GM18909 (cell line): ENCODE measurements around the gene UROD.
A peak's percentile ranks its signal among the peaks of the same experiment; 100 is the strongest.
"Not testable (repeated sequence)": the region's sequence is repeated elsewhere in the genome, so short reads cannot be mapped to it uniquely, and the experiment has no call there.

Source experiments
- ATAC-seq: cut with Tn5 transposase; IDR thresholded peaks from one replicate; pipeline ENCODE4 v1.9.1; 2021; ENCODE audit warnings: mild to moderate bottlenecking; ENCODE audit not compliant: unreplicated experiment, poor library complexity

The UROD gene

DNA sequence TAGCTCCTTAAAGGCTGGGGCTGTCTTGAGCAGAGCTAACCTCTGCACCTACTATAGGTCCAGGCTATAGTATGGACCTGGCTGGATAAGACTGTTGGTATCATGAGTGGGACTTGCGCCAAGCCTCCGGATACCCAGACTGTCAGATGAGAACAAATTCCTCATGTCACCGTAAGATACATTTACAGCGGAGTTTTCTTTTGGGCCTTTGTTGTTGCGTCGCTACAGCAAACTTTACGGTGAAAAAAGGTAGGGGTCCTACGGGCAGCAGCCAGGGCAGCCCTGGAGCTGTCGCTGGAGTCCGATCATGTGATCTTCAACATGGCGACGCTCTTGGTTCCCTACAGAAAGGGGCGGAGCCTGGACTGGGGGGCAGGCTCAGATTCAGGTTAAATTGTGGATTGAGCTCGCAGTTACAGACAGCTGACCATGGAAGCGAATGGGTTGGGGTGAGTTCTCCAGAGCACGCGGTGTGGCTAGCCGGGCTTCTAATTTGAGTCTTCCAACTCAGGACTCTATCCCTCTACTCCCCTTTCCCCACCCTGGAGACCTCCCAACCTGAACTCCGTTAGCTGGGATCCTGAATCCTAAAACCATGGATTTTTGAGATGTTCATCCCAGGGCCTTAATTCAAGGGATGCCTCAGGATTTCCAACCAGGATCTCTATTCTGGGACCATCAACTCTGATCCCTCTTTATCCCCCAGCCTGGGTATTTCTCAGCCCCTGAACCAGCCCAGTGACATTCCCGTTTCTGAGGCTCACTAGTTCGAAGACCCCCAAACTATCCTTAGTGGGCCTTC lies at the start of gene UROD:
UROD (plus strand) TSS at position 418 of the 802 bp plus-strand sequence; CDS start at position 430, 12 bp downstream.
- ATAC-seq, result peak; percentile 67

DNA sequence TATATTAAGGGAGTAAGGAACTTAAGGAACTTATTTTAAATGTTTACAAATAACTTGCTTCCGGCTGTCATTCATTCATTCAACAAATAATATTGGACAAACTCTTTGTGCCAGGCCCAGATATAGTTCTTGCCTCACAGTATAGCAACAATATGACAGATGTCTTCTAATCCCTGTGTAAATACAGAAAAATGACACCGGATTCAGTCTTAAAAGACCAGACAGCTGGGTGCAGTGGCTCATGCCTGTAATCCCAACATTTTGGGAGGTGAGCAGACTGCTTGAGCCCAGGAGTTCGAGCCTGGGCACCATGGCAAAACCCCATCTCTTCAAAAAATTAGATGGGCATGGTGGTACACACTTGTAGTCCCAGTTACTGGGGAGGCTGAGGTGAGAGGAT lies 49.3 kb upstream of the UROD start:
- no peak for ATAC-seq

DNA sequence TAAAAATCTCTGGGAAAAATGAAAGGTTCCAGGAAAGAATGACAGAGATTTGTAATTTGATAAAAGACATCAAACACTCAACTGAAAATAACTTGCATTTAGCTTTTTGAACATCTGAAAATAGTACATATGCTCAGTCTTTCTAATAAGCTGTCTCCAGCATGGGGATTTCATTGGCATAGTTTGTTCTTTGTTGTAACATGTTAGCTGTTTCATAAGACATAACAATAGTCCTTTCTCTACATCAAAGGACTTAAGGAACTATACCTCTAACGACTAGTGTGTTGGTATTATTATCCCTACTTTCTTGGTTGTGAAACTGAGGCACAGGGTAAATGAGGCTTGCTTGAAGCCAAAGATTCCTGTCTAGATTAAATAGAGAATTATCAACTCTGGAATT lies 47.7 kb upstream of the UROD start:
- no peak for ATAC-seq

DNA sequence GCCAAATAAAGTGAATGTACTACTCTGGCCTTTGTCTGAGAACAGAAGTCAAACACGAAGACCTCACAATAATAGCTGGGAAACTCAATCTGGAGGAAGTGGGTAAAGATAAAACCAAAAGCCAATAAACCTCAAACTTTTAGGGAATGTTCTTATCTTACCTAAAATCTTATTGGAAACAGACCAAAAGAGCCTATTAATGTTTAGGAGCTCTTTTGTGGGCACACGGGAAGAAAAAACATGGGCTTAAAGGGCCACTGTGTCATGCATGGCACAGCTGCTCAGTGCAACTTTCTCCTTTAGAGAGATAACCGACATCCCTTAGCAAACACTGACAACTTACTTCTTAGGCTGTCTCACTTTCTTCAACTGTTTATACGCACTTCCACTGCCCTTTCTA lies 41.7 kb upstream of the UROD start:
- no peak for ATAC-seq

DNA sequence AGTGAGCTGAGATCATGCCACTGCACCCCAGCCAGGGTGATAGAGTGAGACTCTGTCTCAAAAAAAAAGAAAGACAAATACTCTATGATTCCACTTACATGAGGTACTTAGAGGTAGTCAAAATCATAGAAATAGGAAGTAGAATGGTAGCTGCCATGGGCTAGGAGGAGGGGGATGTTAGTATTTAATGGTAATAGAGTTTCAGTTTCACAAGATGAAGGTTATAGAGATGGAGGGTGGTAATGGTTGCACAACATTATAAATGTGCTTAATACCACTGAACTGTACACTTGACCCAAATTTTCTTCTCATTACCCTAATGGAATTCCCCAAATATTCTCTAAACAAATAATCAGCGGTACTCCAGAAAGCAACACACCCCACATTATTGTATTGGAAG lies 38.4 kb upstream of the UROD start:
- ATAC-seq, result no peak

DNA sequence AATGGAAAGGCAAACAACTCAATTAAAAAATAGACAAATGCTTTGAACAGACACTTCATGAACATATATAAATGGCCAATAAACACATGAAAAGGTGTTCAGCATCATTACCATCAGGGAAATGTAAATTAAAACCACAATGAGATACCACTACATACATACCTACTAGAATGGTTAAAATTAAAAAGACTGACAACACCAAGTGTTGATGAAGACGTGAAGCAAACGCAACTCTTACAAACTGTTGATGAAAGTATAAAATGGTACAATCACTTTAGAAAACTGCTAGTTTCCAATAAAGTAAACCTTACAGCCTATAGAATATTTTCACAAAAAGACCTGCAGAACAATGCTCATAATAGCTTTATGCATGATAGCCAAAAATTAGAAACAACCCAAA lies 35.8 kb upstream of the UROD start:
- ATAC-seq, result no peak

DNA sequence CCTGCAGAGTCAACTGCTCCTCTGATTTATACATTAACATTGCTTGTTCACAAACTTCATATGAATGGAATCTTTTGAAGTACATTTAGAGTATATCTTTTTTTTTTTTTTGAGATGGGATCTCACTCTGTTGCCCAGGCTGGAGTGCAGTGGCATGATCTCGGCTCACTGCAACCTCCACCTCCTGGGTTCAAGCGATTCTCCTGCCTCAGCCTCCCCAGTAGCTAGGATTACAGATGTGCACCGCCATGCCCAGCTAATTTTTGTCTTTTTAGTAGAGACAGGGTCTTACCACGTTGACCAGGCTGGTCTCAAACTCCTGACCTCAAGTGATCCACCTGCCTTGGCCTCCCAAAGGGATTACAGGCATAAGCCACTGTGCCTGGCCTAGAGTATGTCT lies 34.7 kb upstream of the UROD start:
- not testable (repeated sequence) for ATAC-seq

DNA sequence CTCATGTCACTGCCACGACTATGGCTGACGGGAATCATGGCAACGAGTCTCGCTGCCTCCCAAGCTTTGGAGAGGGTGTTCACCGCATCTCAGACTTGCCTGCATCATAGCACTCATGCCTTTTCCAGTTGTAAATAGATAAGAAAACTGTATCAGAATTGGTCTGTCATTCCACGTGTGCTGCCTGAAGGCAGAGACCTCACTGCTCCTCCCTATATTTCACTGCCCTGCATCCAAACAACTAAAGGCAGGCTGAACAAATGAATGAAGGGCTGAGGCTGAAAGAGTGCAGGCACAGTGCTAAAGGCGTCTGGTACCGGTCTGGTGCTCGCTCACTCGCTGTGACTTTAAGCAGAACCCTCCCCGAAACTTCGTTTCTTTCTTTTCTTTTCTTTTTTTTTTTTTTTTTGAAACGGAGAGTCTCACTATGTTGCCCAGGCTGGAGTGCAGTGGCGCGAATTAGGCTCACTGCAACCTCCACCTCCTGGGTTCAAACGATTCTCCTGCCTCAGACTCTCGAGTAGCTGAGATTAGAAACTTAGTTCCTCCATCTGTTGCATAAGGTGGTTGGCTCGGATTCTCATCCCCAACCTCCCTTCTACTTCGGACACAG lies 26.2 kb upstream of the UROD start:
- peak; percentile 13 for ATAC-seq

DNA sequence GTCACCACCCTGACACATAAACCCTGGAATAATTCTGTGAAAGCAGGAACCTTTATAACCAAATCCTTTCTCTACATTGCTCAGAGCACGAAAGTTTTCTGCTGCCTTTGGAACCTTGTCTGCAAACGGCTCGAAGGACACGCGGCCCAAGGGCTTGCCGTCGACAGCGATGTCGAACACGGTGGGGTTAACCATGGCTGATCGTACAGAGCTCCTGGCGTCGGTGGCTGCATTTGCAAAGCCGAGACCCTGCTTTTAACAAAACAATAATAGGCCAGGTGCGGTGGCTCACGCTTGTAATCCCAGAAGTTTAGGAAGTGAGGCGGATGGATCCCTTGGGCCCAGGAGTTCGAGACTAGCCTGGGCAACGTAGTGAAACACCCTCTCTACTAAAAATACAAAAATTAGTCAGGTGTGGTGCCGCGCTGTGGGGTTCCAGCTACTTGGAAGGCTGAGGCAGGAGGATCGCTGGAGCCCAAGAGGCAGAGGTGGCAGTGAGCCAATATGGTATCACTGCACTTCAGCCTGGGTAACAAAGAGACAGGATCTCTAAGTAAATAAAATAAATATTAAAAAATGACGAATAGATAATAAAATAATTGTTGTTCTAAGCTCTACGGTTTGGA lies 23.4 kb upstream of the UROD start:
- no peak for ATAC-seq

DNA sequence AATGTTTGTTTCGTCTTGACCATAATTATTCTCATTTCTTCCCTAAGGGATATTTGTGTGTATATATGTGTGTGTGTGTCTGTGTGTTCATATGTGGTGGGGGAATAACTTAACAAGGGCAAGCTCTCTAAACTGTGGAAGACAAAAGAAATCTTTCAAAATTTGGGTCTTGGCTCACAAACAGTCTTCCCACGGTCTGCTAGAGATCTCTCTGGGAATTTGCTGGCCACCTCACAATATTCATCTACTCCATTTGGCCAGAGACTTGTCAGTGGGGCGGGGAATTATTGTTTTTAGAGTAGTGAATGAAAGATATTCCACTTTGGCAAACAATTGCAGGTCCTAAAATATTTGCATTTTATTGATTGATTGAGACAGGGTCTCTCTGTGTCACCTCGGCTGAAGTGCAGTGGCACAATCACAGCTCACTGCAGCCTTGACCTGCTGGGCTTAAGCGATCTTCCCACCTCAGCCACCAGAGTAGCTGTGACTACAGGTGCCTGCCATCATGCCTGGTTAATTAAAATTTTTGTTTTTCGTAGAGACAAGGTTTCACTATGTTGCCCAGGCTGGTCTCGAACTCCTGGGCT lies 17.6 kb upstream of the UROD start:
- ATAC-seq, result no peak

DNA sequence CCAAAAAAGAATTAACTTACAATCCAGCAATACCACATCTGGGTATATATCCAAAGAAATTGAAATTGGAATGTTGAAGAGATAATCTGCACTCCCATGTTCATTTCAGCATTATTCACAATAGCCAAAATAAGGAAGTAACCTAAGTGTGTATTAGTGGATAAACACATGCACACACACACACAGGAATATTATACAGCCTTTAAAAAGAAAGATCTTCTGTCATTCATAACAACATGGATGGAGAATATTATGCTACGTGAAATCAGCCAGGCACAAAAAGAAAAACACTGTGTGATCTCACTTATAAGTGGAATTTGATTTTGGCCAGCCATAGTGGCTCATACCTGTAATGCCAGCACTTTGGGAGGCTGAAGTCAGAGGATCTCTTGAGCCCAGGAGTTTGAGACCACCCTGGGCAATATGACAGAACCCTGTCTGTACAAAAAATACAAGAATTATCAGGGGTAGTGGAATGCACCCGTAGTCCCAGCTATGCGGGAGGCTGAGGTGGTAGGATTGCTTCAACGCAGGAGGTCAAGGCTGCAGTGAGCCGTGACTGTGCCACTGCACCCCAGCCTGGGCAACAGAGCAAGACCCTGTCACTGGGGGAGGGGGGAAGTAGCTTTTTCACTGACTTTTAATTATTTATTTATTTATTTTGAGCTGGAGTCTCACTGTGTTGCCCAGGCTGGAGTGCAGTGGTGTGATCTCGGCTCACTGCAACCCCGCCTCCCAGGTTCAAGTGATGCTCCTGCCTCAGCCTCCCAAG lies 16.4 kb upstream of the UROD start:
- ATAC-seq, result no peak

DNA sequence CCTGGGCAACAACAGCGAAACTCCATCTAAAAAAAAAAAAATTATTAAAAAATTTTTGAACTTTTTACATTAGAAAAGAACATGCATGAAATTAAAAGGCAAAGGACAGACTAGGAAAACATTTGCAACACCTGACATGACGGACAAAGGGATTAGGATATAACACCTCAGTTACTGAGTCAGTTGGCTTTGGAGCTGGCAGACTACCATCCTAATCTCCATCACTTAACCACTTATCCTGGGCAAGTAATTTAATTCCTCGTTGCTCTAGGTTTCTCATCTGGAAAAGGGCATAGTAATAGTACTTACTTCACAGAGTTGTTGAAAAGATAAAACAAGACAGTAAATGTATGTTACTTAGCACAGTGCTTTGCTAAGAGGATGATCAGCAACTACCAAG lies 12.8 kb upstream of the UROD start:
- no peak for ATAC-seq

DNA sequence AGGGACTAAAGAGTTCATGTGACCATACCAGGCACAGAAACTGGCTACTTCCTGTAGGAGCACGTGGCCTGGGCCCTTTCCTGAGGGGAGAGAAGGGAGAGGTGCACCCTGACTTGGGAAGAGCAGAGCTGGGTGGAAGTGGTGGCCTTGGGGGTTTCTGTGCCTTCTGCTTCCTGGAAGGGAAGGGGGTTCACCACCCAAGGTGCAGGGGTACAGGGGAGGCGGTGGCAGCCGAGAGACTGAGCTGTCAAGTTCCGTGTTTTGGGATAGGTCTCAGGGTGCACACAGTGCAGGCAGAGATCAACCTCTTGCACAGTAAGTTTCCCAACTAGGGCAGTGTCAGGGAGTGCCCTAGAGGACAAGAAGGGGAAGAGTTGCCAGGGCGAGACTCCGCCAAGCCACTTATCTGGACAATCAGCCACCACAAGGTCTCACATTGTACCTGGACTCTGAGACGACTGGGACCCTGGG lies 11.0 kb upstream of the UROD start:
- ATAC-seq, result no peak

DNA sequence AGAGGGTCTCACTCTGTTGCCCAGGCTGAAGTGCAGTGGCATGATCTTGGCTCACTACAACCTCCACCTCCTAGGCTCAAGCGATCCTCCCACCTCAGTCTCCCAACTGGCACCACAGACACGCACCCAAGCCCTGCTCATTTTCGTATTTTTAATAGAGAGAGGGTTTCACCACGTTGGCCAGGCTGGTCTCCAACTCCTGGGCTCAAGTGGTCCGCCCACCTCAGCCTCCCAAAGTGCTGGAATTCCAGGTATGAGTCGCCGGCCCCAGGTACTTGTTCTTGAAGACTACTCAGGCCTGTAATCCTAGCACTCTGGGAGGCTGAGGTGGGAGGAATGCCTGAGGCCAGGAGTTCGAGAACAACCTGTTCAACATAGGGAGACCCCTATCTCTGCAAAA lies 10.5 kb upstream of the UROD start:
- ATAC-seq, result not testable (repeated sequence)

DNA sequence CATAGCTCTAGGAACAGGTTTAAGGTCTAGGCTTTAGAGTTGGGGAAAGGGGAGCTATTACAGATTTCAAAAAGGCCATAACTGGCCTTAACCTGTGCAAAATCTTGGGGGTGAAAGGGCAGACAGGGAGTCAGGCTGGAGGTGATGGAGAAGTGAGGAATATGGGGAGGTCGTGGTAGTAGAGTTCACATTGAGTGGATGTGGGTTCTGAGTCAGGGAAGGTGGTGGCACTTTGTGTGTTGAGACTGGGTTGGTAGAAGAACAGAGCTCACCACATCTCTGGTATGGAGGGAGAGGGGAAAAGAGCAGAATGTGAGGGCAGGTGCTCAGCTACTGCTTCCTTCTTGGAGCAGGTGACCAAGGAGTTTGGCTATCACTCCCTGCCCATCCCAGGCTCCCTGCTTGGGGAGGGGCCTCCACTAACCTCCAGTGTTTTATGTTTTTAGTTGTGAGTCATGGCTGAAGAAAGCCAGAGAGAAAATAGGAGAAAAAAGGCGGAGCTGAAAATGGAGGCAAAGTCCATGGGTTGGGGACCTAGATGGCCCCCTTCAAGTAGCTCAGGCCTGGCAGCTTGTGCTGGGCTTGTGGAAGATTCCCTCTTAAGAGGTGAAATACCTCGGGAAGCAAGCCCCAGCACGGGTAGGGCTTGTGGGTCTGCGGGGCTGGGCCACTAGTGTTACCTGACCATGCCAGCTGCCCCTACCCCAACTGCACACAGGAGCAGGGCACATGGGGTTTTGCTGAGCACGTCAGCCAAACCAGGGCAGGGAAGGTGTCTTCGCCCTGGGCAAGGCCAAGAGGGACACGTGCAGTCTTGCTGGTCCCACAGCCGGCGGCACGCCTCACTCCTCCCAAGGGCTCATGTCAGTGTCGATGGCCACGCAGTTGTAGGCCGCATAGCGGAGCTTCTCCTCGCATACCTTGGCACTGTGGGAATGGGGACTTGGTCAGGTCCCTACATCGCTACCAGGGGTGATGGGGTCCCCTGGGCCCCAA lies 9.1 kb upstream of the UROD start:
- ATAC-seq, result no peak

DNA sequence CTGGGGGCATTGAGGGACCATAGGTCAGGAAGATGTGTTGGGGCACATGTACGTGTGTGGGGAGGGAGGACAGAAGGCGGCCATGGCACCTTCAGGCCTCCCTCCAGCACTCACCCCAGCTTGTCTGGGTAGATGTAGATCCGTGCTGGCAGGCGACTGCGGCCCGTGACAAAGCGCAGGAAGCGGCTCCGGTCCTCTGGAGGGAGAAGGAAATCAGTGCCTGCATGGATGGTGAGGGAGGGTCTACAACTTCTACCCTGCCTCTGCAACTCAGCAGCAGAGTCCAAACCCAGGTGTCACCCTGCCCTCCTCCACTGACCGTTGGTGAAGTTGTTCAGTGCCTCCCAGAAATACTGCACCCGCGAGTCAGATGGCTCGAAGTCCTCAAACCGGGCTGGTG lies 8.3 kb upstream of the UROD start:
- no peak for ATAC-seq

DNA sequence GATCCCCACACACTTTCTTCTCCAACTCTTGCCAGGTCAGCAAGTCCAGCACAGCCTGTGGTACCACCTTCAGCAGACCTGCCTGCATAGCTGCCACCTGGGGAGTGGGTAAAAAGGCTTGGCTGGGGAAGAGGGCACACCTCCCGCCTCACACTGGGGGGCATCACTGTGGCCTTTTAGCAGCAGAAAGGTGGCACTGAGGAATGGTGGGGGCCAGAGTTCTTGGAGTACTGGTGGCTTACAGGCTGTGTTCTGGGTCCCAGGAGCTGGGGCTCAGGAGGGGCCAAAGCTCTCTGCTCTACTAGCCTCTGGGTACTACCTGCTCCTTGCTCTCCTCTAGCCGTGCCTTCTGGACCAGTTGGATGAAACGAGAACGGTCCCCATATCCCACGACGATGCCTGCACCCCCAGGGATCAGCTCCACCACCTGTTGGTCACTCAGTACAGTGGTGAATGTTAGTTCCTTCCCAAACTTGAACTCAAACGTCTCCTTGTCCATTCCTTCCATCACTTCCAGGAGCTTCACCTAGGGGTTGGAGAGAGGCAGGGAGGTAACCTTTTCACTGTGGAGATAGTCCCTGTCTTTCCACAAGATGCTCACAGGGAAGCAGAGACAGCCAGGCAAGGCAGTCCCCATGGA lies 7.7 kb upstream of the UROD start:
- no peak for ATAC-seq

DNA sequence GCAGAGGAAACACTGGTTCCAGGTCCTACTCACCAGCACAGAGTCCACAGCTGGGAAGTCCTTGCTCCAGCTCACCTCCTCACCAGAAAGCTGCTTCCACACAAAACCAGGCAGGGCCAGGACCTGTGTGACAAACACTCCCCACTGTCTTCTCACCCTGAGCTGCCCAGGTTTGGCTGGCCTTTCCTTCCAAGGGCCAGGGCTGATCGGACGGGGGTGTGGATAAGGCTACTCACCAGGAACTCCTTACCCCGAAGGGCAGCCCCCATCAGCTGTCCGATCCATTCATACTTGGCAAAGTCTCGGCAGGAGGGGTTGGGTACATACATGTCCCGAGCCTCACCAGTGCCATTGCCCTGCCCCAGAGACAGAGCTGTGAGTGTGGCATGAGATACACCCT lies 6.3 kb upstream of the UROD start:
- ATAC-seq, result no peak

DNA sequence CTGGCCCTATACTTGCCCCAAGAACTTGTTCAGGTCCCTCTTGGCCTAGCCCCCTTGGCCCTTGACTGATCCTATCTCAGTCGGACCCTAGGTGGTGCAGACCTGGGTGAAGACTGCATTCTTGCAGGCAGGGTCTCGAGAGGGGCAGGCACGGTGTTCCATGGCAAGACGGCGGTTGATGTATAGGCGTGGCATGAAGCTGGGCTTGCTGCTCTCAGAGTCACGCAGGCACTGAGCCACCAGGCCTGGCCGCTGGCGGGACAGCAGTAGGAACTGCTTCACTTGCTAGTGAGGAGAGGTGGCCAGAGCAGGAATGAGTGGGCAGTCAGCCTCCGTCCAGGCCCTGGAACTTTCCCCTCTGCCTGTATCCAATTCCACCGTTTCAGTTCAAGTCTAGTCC lies 4.7 kb upstream of the UROD start:
- ATAC-seq, result no peak
